Thymus (tissue), 11 donors: ENCODE results near the gene ULK4. TPM values are rescaled to one million over a fixed set of nuclear protein-coding genes. Genes with fewer than 3 reads are reported as not detected.
"Not testable (repeated sequence)": the region's sequence is repeated elsewhere in the genome, so short reads cannot be mapped to it uniquely, and the experiment has no call there.

ENCODE experiments used
- DNase-seq, 9 donors: peaks; one replicate each; pipeline ENCODE4 v3.0.0-alpha.2; 2013; ENCODE audit warnings: low spot score in 9 of 9, low read depth in 6 of 9, missing footprints in 1 of 9
- H3K27ac ChIP-seq, 2 donors: one replicate each; pipeline ENCODE4 v1.5.1; 2013; ENCODE audit warnings: control low read depth in 1 of 2, low read depth in 1 of 2, low read length in 1 of 2, mild to moderate bottlenecking in 1 of 2, moderate library complexity in 1 of 2
- H3K27me3 ChIP-seq, 2 donors: one replicate each; pipeline ENCODE4 v1.5.1; 2013; ENCODE audit warnings: low read length in 1 of 2; ENCODE audit not compliant: control insufficient read depth in 2 of 2, insufficient read depth in 1 of 2
- H3K36me3 ChIP-seq, 2 donors: one replicate each; pipeline ENCODE4 v1.5.1; 2013; ENCODE audit warnings: low read length in 1 of 2, mild to moderate bottlenecking in 1 of 2, moderate library complexity in 1 of 2; ENCODE audit not compliant: control insufficient read depth in 2 of 2, insufficient read depth in 2 of 2
- H3K4me1 ChIP-seq, 2 donors: one replicate each; pipeline ENCODE4 v1.5.1; 2013; ENCODE audit warnings: low read length in 2 of 2; ENCODE audit not compliant: control insufficient read depth in 2 of 2, insufficient read depth in 2 of 2
- H3K4me3 ChIP-seq, 2 donors: one replicate each; pipeline ENCODE4 v1.5.1; 2013; ENCODE audit warnings: low read length in 2 of 2, control low read depth in 1 of 2, mild to moderate bottlenecking in 1 of 2
- H3K9me3 ChIP-seq, 2 donors: one replicate each; pipeline ENCODE4 v1.5.1; 2013; ENCODE audit warnings: low read length in 1 of 2, mild to moderate bottlenecking in 1 of 2; ENCODE audit not compliant: control insufficient read depth in 2 of 2, insufficient read depth in 1 of 2
- WGBS: extraction: QIAGEN DNeasy Blood & Tissue Kit; methylation state at CpG from one replicate; pipeline ENCODE4 v1.1.7; 2013; 5-methylcytosine and 5-hydroxymethylcytosine counted together
- polyA plus RNA-seq: library from polyadenylated mRNA; stranded (reverse); fragments of 200-250 nt; gene quantifications from one replicate; pipeline ENCODE4 v1.2.3, GENCODE V29; 2013
- total RNA-seq: library from RNA; stranded (reverse); fragments of 120-200 nt; gene quantifications from one replicate; pipeline ENCODE4 v1.2.4, GENCODE V29; 2013
- donor health status: healthy.

Gene ULK4
- total and polyA plus RNA-seq, 2 donors, result 3.4 to 6.3 TPM

DNA sequence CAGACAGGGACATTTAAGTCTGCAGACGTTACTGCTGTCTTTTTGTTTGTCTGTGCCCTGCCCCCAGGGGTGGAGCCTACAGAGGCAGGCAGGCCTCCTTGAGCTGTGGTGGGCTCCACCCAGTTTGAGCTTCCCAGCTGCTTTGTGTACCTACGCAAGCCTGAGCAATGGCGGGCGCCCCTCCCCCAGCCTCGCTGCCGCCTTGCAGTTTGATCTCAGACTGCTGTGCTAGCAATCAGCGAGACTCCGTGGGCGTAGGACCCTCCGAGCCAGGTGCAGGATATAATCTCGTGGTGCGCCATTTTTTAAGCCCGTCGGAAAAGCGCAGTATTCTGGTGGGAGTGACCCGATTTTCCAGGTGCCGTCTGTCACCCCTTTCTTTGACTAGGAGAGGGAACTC is 314.2 kb downstream of the ULK4 start:
- not testable (repeated sequence) for H3K36me3 ChIP-seq, H3K4me3 ChIP-seq, H3K4me1 ChIP-seq, H3K27ac ChIP-seq, DNase-seq, H3K27me3 ChIP-seq
- H3K9me3 ChIP-seq, result peaks cover 0 to 14% of the 10 kb centered on the region in 2 donors
- WGBS, result 98% methylated on average over 8 of the region's 17 CpGs

DNA sequence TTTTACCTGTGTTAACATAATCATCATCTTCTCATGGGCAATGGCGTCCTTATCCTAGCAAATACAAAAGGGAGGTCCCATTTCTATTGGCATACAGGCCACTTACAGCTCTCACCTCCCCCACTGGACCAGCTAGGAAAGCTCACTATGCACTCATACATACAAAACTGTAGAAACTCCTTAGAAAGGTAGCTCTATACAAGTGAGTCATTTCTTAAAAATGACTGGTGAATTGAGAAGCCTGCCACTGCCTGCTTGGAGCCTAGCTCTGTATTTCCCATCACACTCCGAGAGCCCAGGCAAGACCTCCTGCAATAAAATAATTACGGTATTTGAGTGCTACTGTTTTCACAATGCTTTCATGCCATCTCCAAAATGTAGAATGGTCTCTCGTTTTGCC is 321.8 kb downstream of the ULK4 start:
- Histone ChIP-seq H3K27ac (no peak overlapping the region), H3K27me3 (no peaks in the 10 kb centered on the region), H3K4me3 (no peak overlapping the region), H3K9me3 (no peaks in the 10 kb centered on the region), H3K4me1 (no peaks in the 10 kb centered on the region), H3K36me3 (no peaks in the 10 kb centered on the region)
- WGBS, result 97% methylated on average over 4 of the region's 4 CpGs
- no peak for DNase-seq

DNA sequence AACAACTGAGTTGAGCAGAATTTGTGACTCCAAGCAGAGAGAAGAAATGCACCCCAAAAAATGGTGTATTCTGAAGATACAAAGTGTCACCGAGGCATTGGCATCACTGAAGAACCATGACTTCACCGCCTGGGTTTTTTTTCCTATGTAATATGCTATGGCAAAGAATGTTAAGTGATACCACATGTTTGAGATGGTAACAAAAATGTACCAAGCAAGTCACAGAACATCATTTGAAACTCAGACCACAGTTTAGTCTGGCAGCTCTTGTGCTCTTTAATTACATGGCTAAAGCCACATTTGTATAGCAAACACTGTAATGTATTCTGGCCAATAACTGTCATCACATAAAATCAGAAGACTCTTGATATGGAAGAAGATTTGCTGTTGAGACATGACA is 323.5 kb downstream of the ULK4 start:
- WGBS, result 99% methylated on average over 2 of the region's 2 CpGs
- no peak for DNase-seq

DNA sequence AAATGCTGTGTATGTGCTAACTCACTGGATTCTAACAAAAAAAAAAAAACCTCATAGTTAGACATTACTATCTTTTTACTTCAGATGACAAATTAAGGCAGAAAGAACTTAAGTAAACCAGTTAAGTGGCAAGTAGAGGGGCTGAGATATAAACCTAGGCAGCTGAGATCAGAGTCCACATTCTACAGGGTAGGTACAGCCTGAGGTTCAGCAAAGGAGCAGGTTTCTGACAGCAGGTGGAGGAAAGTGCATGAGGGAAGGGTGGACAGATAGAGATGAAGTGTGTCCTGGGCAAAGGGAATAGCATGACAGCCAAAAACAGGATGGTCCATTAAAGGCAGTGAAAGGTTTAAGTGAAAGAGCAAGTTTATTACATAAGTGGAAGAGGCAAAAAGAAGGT is 329.2 kb downstream of the ULK4 start:
- Histone ChIP-seq H3K9me3 (no peaks in the 10 kb centered on the region), H3K4me1 (no peaks in the 10 kb centered on the region), H3K36me3 (no peaks in the 10 kb centered on the region), H3K4me3 (no peak overlapping the region), H3K27ac (no peak overlapping the region), H3K27me3 (no peaks in the 10 kb centered on the region)
- DNase-seq, result no peak

More for the DNA sequence above, 323.5 kb downstream of the ULK4 start:
- Histone ChIP-seq H3K27me3 (no peaks in the 10 kb centered on the region), H3K4me1 (no peaks in the 10 kb centered on the region), H3K4me3 (no peak overlapping the region), H3K27ac (no peak overlapping the region), H3K9me3 (no peaks in the 10 kb centered on the region), H3K36me3 (no peaks in the 10 kb centered on the region)

DNA sequence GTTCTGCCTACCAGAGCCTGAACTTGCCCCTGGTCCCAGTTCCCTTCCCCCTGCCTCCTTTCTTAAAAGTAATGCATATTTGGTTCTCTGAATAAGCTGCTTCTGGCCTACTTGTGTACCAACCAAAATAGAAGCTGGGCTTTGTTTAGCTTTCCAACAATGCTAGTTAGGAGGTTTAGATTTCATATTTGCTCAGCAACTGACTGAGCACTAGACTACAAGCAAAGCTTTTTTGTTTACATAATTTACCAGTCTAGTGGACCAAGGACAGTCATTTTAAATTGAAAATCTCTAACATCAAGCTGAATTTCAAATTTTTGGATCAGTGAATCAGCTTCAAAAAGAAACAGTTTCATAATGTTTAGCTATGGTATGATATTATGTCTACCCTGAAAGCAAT is 331.2 kb downstream of the ULK4 start:
- Histone ChIP-seq H3K27me3 (no peaks in the 10 kb centered on the region), H3K4me3 (no peak overlapping the region), H3K27ac (no peak overlapping the region), H3K4me1 (no peaks in the 10 kb centered on the region), H3K9me3 (no peaks in the 10 kb centered on the region), H3K36me3 (no peaks in the 10 kb centered on the region)
- DNase-seq, result no peak

DNA sequence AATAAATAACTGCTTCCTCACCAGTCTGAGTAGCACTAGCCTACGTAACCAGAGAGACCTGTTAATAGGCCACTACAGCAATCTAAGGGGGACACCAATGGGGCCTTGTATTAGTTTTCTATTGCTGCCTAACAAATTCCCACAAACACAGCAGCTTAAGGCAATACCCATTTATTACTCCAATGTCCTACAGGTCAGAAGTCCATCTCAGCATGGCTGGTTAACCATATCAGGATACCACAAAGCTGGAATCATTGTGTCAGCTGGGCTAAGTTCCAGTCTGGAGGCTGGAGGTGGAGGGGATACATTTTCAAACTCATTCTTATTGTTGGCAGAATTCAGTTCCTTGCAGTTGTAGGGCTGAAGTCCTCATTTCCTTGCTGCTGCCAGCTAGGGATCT is 331.9 kb downstream of the ULK4 start:
- Histone ChIP-seq H3K27me3 (no peaks in the 10 kb centered on the region), H3K36me3 (no peaks in the 10 kb centered on the region), H3K27ac (no peak overlapping the region), H3K4me1 (no peaks in the 10 kb centered on the region), H3K9me3 (no peaks in the 10 kb centered on the region), H3K4me3 (no peak overlapping the region)
- 100% methylated on average over 1 of the region's 1 CpG for WGBS
- no peak for DNase-seq

DNA sequence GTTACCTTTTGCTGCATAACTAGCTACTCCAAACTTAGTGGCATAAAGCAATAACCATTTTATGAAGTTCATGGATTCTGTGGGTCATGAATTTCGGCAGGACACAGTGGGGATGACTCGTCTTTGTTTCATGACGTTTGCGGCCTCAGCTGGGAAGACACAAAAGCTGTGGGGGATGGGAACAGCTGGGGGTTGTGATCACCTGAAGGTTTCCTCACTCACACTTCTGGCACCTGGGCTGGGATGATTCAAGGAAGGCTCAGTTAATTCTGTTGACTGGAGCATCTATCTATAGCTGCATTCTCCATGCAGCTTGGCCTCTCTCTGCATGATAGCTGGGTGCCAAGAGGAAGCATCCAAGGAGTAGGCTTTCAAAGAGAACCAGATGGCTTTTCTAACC is 332.8 kb downstream of the ULK4 start:
- Histone ChIP-seq H3K36me3 (no peaks in the 10 kb centered on the region), H3K4me3 (no peak overlapping the region), H3K9me3 (no peaks in the 10 kb centered on the region), H3K4me1 (no peaks in the 10 kb centered on the region), H3K27ac (no peak overlapping the region), H3K27me3 (no peaks in the 10 kb centered on the region)
- WGBS, result 97% methylated on average over 4 of the region's 4 CpGs
- no peak for DNase-seq

DNA sequence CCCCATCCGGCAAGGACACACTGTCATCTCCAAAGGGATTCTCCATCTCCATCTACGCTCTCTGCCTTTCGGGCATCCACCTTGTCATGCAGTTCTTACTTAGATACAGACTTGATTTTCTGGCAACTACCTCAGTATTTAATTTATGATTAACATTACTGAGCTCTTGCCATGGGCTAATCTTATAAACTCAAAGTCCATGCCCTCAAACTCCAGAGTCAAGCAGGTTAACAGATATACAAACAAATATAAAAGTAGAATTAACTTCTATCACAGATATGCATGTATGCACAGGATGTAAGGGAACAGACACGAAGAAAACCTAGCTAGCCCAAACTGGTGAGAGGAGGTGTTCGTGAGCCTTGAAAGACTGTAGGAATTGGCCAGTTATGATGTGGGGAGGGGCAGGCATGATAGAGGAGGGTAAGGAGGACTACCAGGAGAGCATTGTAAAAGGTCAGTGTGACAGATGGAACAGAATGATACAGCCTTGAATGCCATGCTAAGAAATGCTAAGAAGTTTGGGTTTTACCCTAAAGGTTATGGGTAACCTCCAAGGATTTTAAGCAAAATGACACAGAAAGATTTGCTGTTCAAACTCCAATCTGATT is 334.3 kb downstream of the ULK4 start:
- H3K27me3 ChIP-seq, result no peaks in the 10 kb centered on the region
- no peak for DNase-seq

DNA sequence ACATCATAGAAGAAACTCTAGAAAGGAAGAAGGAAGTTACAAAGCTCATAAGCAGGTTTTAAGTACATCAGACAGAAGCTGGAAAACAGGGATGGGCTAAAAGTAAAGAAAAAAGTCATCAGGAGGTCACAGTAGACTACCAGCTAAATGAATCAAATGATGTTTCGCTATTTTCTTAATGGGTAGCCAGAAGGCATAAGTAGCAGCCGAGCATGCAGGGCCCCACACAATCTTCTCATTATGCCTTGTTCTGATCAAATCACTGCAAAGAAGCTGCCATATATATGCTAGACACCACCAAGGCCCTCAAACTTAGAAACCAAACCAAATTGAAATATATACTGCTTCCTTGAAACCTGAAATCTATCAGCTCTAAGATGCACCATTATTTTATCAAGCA is 349.1 kb downstream of the ULK4 start:
- WGBS, result 49% methylated on average over 2 of the region's 2 CpGs
- no peak overlapping the region for H3K4me3 ChIP-seq
- no peaks in the 10 kb centered on the region for H3K36me3 ChIP-seq
- no peaks in the 10 kb centered on the region for H3K4me1 ChIP-seq
- H3K27me3 ChIP-seq, result no peaks in the 10 kb centered on the region
- no peak overlapping the region for H3K27ac ChIP-seq
- no peaks in the 10 kb centered on the region for H3K9me3 ChIP-seq
- DNase-seq, result no peak

More for the DNA sequence above, 334.3 kb downstream of the ULK4 start:
- WGBS, result 98% methylated on average over 5 of the region's 5 CpGs
- Histone ChIP-seq H3K36me3 (no peaks in the 10 kb centered on the region), H3K27ac (no peak overlapping the region), H3K4me3 (no peak overlapping the region), H3K4me1 (no peaks in the 10 kb centered on the region), H3K9me3 (no peaks in the 10 kb centered on the region)

DNA sequence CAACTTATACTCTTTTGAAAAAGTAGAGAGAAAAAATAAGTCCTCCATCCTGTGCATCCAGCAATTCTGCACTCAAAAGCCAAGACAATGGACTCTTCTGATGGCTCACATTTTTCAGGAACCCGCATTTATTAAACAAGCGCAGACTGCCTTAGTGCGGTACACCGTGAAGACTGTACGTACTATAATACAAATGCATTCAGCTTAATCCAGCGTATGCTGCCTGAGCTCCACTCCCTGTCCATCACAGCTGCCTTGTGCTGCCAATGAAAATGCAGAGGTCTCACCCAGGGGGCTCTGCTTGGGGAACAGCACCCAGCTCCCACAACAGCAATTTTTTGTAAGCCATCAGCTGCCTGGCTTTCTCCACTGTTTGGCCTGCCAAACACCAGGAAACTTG is 350.9 kb downstream of the ULK4 start:
- no peaks in the 10 kb centered on the region for H3K9me3 ChIP-seq
- no peak overlapping the region for H3K27ac ChIP-seq
- no peak overlapping the region for H3K4me3 ChIP-seq
- no peak for DNase-seq
- H3K36me3 ChIP-seq, result no peaks in the 10 kb centered on the region
- WGBS, result 98% methylated on average over 6 of the region's 6 CpGs
- no peaks in the 10 kb centered on the region for H3K27me3 ChIP-seq
- no peaks in the 10 kb centered on the region for H3K4me1 ChIP-seq
